Endothelial cell of umbilical vein (primary cell): Measurements from ENCODE around the gene KRTAP10-6.

Experiments used
- CTCF ChIP-seq, 2 donors: IDR thresholded peaks; 1 replicate in 1 of 2; 2 replicates in 1 of 2; pipeline ENCODE4 v1.5.1; 2011; ENCODE audit warnings: low read length in 2 of 2, mild to moderate bottlenecking in 2 of 2, moderate library complexity in 2 of 2, control low read depth in 1 of 2, inconsistent platforms in 1 of 2, low read depth in 1 of 2; ENCODE audit not compliant: insufficient read depth in 1 of 2; ENCODE audit errors: extremely low read depth in 1 of 2
- EZH2 ChIP-seq: IDR thresholded peaks from 2 replicates; pipeline ENCODE4 v1.6.1; 2012; ENCODE audit warnings: borderline replicate concordance, low read depth, mild to moderate bottlenecking, moderate library complexity, low read length, inconsistent platforms; ENCODE audit not compliant: severe bottlenecking
- JUN ChIP-seq: IDR thresholded peaks from 2 replicates; pipeline ENCODE4 v1.6.1; 2011; ENCODE audit warnings: borderline replicate concordance, low read depth; ENCODE audit not compliant: insufficient read length, insufficient read depth
- MYC ChIP-seq: IDR thresholded peaks from one replicate; pipeline ENCODE4 v1.6.1; 2011; ENCODE audit warnings: mild to moderate bottlenecking, low read depth, low read length
- POLR2A ChIP-seq: IDR thresholded peaks from 2 replicates; pipeline ENCODE4 v1.6.1; 2012; ENCODE audit warnings: low read depth, mild to moderate bottlenecking, control low read depth, low read length

GRCh38 chr21:44637018-44637850 is 44.9 kb upstream of the KRTAP10-6 start, which contains the start of gene KRTAP10-10:
- TF ChIP-seq EZH2 (no peak), CTCF (IDR thresholded peaks at IDR 0.05; ENCODE audit: extremely low read depth in 1 of 2, insufficient read depth in 1 of 2, low read depth in 1 of 2, low read length in 2 of 2) (no peak), POLR2A (no peak), MYC (no peak), JUN (no peak)
